Tibial nerve (tissue), 4 donors: Measurements from ENCODE around the gene ANKRD40. TPM values are rescaled to one million over a fixed set of nuclear protein-coding genes. Genes with fewer than 3 reads are reported as not detected.

ENCODE experiments used
- DNase-seq, 2 donors: peaks; one replicate each; pipeline ENCODE4 v3.0.0-alpha.2; 2019; ENCODE audit warnings: low spot score in 2 of 2
- H3K27ac ChIP-seq, 4 donors: fragments of 200-600 bp; sonication (generic) in 3 of 4; one replicate each; pipeline ENCODE4 v1.5.1; 2017 to 2019; ENCODE audit warnings: mild to moderate bottlenecking in 1 of 4
- H3K27me3 ChIP-seq, 2 donors: fragments of 200-600 bp; sonication (generic) in 1 of 2; one replicate each; pipeline versions ENCODE4 v1.5.1 to v1.6.0; 2017 to 2019
- H3K36me3 ChIP-seq, 3 donors: fragments of 200-600 bp; sonication (generic); one replicate each; pipeline ENCODE4 v1.5.1; 2018 to 2019
- H3K4me1 ChIP-seq, 4 donors: fragments of 200-600 bp; sonication (generic) in 3 of 4; one replicate each; pipeline ENCODE4 v1.5.1; 2017 to 2019
- H3K4me3 ChIP-seq, 4 donors: fragments of 200-600 bp; sonication (generic) in 3 of 4; one replicate each; pipeline ENCODE4 v1.5.1; 2017 to 2019; ENCODE audit warnings: mild to moderate bottlenecking in 1 of 4, moderate library complexity in 1 of 4
- H3K9me3 ChIP-seq, 4 donors: fragments of 200-600 bp; sonication (generic) in 3 of 4; one replicate each; pipeline ENCODE4 v1.5.1; 2017 to 2019
- EP300 ChIP-seq, 2 donors: sonication (generic); formaldehyde crosslinking; IDR thresholded peaks; one replicate each; pipeline ENCODE4 v1.6.1; 2017; ENCODE audit warnings: antibody characterized with exemption in 2 of 2, mild to moderate bottlenecking in 1 of 2
- POLR2A ChIP-seq, 2 donors: fragments of 450-650 bp; IDR thresholded peaks; one replicate each; pipeline ENCODE4 v1.6.1; 2017; ENCODE audit warnings: antibody characterized with exemption in 2 of 2, mild to moderate bottlenecking in 2 of 2, moderate library complexity in 2 of 2
- WGBS, 2 donors: methylation state at CpG; one replicate each; pipeline ENCODE4 v1.1.5; 2018; 5-methylcytosine and 5-hydroxymethylcytosine counted together
- total RNA-seq, 4 donors: library from RNA; depleted of rRNA; stranded (reverse); fragments of >200 nt; gene quantifications; one replicate each; pipeline ENCODE4 v1.1.0, GENCODE V29; 2016
- TF ChIP-seq, protein P1 (sequence below), 5 experiments: fragments of 200-600 bp in 3 of 5; fragments of 450-650 bp in 2 of 5; sonication (generic) in 3 of 5; IDR thresholded peaks; one replicate each; pipeline ENCODE4 v1.5.1; 2016 to 2019; ENCODE audit warnings: antibody characterized with exemption in 5 of 5, mild to moderate bottlenecking in 3 of 5, moderate library complexity in 2 of 5

ANKRD40 gene
- total RNA-seq, 4 donors from 2014 or later: 48.0 to 80.6 (median 55.0) TPM

DNA sequence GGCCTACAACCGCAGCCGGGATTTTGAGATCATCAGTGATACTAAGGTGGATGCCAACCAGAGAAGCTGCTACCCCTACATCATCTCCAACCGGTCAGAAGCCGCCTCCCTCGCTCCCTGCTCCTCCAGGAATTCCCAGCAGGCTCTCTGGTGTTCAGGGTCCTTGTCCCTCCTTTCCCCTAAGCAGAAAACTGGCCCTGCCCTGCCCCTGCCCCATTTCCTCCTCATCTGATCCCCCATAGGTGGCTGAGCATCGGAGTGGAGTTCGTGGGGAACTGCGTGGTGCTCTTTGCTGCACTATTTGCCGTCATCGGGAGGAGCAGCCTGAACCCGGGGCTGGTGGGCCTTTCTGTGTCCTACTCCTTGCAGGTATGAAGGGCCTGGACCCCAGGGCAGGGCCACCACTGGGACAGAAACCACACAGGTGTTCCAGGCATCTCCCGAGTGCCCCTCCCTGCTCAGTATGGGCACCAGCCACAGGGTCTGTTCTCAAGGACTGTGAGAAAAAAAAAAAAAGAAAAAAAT is 29.8 kb downstream of the ANKRD40 start:
- TF ChIP-seq EP300 (IDR thresholded peaks at IDR 0.05) (no peak), POLR2A (IDR thresholded peaks at IDR 0.05) (no peak)
- TF ChIP-seq, protein P1, sequence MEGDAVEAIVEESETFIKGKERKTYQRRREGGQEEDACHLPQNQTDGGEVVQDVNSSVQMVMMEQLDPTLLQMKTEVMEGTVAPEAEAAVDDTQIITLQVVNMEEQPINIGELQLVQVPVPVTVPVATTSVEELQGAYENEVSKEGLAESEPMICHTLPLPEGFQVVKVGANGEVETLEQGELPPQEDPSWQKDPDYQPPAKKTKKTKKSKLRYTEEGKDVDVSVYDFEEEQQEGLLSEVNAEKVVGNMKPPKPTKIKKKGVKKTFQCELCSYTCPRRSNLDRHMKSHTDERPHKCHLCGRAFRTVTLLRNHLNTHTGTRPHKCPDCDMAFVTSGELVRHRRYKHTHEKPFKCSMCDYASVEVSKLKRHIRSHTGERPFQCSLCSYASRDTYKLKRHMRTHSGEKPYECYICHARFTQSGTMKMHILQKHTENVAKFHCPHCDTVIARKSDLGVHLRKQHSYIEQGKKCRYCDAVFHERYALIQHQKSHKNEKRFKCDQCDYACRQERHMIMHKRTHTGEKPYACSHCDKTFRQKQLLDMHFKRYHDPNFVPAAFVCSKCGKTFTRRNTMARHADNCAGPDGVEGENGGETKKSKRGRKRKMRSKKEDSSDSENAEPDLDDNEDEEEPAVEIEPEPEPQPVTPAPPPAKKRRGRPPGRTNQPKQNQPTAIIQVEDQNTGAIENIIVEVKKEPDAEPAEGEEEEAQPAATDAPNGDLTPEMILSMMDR (IDR thresholded peaks at IDR 0.05): no peak
- Histone ChIP-seq H3K4me1 (peaks cover 0 to 5% (median 0%) of the 10 kb centered on the region in 4 donors), H3K36me3 (no peaks in the 10 kb centered on the region), H3K9me3 (no peaks in the 10 kb centered on the region), H3K27me3 (no peaks in the 10 kb centered on the region), H3K4me3 (no peak overlapping the region), H3K27ac (no peak overlapping the region)
- 90 to 91% methylated on average over 12 of the region's 12 CpGs for WGBS, 2 donors
- no peak for DNase-seq

GRCh38 chr17:50676065-50676975 is 31.4 kb downstream of the ANKRD40 start:
- no peak for TF ChIP-seq POLR2A (IDR thresholded peaks at IDR 0.05)
- TF ChIP-seq, protein P1 (IDR thresholded peaks at IDR 0.05): no peak
- TF ChIP-seq EP300 (IDR thresholded peaks at IDR 0.05): no peak
- H3K4me3 ChIP-seq: no peak overlapping the region
- no peak overlapping the region for H3K27ac ChIP-seq
- DNase-seq: no peak
- no peaks in the 10 kb centered on the region for H3K36me3 ChIP-seq
- peaks cover 0 to under 1% (median 0%) of the 10 kb centered on the region in 4 donors for H3K4me1 ChIP-seq
- 90 to 91% methylated on average over 22 to 24 of the region's 24 CpGs for WGBS, 2 donors
- H3K9me3 ChIP-seq: no peaks in the 10 kb centered on the region
- no peaks in the 10 kb centered on the region for H3K27me3 ChIP-seq

DNA sequence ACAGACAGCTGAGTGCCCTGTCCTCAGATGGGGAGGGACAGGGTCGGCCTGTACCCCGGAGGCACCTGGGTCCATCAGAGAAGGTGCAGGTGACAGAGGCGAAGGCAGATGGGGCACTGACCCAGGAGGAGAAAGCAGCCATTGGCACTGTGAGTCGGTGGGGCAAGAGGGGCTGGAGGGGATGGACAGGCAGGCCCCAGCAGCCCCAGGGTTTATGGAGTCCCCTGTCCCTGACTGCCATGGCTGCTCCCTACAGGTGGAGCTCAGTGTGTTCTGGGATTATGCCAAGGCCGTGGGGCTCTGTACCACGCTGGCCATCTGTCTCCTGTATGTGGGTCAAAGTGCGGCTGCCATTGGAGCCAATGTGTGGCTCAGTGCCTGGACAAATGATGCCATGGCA is 32.1 kb downstream of the ANKRD40 start:
- no peak for DNase-seq
- TF ChIP-seq, protein P1 (IDR thresholded peaks at IDR 0.05): no peak
- TF ChIP-seq EP300 (IDR thresholded peaks at IDR 0.05) (no peak), POLR2A (IDR thresholded peaks at IDR 0.05) (no peak)
- H3K4me3 ChIP-seq: no peak overlapping the region
- 91 to 93% methylated on average over 4 to 5 of the region's 7 CpGs for WGBS, 2 donors
- H3K36me3 ChIP-seq: no peaks in the 10 kb centered on the region
- no peaks in the 10 kb centered on the region for H3K4me1 ChIP-seq
- no peak overlapping the region for H3K27ac ChIP-seq
- H3K27me3 ChIP-seq: no peaks in the 10 kb centered on the region
- H3K9me3 ChIP-seq: no peaks in the 10 kb centered on the region

DNA sequence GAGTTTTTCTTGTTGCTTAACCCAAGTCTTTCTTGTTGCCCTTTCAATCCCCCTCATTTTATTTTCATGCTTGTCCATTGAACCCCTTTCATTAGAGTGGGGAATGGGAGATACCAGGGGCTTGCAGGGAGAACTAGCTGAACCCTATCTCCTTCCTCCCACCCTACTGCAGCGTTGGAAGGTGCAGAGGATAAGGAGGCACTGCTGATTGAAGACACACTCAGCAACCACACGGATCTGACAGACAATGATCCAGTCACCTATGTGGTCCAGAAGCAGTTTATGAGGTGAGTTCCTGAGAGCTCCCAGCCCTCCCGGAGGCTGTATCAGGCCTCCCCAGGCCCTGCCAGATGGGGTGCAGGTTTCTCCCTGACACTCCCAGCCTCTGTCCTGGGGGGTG is 32.5 kb downstream of the ANKRD40 start:
- 72 to 78% methylated on average over 3 of the region's 3 CpGs for WGBS, 2 donors
- Histone ChIP-seq H3K36me3 (no peaks in the 10 kb centered on the region), H3K27me3 (no peaks in the 10 kb centered on the region), H3K4me3 (no peak overlapping the region), H3K4me1 (no peaks in the 10 kb centered on the region), H3K27ac (no peak overlapping the region), H3K9me3 (no peaks in the 10 kb centered on the region)
- no peak for DNase-seq
- TF ChIP-seq EP300 (IDR thresholded peaks at IDR 0.05) (no peak), POLR2A (IDR thresholded peaks at IDR 0.05) (no peak)
- TF ChIP-seq, protein P1 (IDR thresholded peaks at IDR 0.05): no peak
